Thyroid gland (tissue), 4 donors: ENCODE measurements around the gene USP49.

ENCODE experiments used
- POLR2A ChIP-seq, 2 donors: fragments of 450-650 bp; IDR thresholded peaks; one replicate each; pipeline ENCODE4 v1.6.1; 2017; ENCODE audit warnings: antibody characterized with exemption in 2 of 2, mild to moderate bottlenecking in 2 of 2, moderate library complexity in 1 of 2
- TF ChIP-seq, protein P1 (sequence below), 6 experiments: fragments of 200-600 bp in 3 of 6; fragments of 450-650 bp in 3 of 6; sonication (generic) in 3 of 6; IDR thresholded peaks; one replicate each; pipeline ENCODE4 v1.5.1; 2016 to 2019; ENCODE audit warnings: antibody characterized with exemption in 6 of 6, mild to moderate bottlenecking in 2 of 6, inconsistent platforms in 1 of 6, moderate library complexity in 1 of 6

DNA sequence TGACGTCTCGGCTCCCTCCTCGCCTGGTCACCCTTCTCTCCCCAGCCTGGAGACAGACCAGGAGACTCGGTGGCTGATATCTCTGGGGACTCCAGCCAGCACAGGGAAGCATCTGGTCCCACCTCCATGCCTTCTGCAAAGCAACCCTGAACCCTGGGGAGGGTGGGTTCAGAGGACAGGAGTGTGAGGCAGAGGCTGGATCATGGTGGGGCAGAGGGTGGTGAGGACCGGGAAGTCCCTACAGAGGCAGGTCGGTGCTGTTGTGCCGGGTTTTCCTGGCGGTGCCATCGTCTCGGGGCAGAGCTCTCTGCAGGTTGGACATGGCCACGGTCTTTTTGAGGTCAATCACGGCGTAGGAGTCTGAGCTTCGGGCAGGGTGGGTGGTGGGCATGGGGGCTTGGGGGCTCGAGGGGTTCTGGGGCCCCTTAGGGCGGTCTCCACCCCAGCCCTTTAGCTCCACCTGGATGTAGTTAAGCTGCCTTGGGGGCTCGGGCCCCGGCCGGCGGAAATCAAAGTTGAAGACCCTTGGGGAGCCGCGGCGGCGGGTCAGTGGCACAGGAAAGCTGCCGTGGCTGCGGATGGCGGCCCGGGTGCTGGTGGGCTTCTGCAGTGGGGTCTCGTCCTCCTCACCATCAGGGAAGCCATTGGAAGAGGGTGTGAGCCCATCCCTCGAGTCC lies 124.7 kb downstream of the USP49 start:
- TF ChIP-seq, protein P1, sequence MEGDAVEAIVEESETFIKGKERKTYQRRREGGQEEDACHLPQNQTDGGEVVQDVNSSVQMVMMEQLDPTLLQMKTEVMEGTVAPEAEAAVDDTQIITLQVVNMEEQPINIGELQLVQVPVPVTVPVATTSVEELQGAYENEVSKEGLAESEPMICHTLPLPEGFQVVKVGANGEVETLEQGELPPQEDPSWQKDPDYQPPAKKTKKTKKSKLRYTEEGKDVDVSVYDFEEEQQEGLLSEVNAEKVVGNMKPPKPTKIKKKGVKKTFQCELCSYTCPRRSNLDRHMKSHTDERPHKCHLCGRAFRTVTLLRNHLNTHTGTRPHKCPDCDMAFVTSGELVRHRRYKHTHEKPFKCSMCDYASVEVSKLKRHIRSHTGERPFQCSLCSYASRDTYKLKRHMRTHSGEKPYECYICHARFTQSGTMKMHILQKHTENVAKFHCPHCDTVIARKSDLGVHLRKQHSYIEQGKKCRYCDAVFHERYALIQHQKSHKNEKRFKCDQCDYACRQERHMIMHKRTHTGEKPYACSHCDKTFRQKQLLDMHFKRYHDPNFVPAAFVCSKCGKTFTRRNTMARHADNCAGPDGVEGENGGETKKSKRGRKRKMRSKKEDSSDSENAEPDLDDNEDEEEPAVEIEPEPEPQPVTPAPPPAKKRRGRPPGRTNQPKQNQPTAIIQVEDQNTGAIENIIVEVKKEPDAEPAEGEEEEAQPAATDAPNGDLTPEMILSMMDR (IDR thresholded peaks at IDR 0.05) = no peak
- TF ChIP-seq POLR2A (IDR thresholded peaks at IDR 0.05) = no peak
